Fibroblast of peridontal ligament (primary cell): ENCODE measurements around the gene EDARADD.
A peak's percentile ranks its signal among the peaks of the same experiment; 100 is the strongest.

Source experiments
- DNase-seq: peaks from one replicate; pipeline ENCODE4 v3.0.0-alpha.2; 2010; ENCODE audit errors: extremely low read depth

Gene EDARADD

DNA sequence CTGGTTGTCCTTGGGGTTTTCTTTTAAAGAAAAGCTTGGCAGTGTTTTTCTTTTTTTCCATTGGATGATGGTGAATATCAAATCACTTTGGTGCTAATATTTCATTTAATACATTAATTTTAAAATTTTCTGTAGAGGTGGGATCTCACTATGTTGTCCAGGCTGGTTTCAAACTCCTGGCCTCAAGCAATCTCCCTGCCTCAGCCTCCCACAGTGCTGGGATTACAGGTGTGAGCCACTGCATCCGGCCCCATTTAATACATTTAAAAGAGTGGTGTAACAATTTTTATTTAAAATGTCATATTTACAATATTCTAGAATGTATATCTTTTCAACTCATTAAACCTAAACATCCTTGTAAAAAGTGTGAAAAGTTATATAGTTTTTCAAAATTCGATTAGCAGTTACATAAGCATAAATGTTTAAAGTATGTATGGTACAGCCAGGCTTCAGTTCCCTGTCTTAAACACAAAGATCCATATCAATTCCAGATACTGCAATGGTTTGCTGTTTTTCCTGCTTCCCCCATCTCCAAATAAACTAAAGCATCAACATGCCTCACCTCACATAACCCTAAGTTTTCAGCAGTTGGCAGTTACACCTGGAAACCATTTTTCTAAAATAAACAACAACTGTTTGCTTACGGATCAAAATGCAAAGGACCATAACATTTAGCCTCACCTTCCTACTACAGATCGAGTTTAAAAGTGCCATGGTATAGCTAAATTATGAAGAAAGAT, 120.8 kb downstream of the EDARADD start:
- DNase-seq, result no peak

DNA sequence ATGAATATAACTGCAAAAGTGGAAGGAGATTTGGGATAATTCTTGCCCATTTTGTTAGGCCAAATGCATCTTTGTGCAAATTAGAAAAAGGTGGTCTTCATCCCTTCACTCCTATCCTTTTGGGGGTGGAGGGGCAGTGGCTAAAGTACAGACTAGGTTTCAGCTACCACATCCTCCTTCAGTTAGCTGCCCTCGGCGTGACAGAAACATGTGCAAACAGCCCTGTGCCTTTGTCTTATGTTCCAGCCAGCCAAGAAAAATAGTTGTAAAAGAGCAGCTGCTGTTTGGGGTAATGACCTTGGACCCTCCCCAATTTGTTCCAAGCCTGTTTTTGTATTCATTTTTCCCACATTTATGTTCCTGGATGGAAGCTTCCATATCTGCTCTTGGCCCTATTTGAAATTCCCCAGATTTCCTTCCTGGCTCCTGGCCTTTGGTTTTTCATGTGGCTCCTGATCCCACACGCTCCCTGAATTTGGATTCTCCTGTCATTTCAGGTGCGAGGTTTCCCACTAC, 121.4 kb downstream of the EDARADD start:
- DNase-seq, result no peak

DNA sequence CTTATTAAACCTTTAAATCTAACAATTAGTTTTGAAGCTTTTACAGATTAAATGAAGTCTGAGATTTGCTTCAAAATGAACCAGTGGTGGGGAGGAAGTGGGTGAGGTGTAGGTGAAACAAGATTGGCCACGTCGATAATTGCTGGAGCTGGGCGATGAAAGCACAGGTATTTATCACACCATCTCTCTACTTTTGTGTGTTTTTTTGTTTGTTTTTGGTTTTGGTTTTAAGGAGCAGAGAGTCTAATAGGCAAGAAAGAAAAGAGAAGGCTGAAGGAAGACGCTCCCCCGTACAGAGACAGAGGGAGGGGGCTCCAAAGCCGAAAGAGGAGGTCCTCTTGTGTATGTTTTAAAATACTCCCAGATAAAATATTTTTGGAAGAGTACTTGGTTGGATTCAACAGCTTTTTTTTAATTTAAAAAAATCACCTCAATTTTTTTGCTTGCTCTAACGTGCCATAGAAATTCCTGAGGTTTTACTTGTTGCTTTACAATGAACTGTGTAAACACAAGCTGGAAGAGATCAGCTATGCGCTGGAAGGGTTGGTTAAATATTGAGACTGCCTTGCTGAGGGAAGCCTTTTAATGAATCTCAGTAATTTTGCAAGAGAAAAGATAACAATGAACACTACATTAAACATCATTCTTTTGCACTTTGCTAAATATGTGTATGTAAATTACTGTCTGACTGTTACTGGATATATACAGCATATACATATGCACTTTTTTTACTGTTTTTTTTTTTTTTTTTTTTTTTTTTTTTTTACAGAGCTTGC, 123.0 kb downstream of the EDARADD start:
- peak; percentile 83 for DNase-seq

DNA sequence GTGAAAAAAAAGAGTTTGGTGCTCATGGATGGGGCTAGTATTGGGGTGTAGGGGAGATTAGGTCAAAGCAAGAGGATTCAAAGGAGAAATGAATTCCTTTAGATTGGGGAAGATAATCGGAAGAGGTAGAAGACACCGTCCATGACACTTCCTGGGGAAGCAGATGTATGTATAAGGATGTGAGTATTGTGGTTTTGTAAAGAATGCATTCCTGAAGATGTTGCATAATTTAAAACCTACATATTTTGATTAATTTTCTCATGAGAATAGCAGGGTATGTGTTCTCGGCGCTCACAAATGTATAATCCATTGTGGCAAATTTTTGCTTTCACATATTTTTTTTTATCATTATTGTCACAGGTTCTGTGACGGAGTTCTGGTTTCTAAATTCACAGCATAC, 124.2 kb downstream of the EDARADD start:
- DNase-seq, result no peak

DNA sequence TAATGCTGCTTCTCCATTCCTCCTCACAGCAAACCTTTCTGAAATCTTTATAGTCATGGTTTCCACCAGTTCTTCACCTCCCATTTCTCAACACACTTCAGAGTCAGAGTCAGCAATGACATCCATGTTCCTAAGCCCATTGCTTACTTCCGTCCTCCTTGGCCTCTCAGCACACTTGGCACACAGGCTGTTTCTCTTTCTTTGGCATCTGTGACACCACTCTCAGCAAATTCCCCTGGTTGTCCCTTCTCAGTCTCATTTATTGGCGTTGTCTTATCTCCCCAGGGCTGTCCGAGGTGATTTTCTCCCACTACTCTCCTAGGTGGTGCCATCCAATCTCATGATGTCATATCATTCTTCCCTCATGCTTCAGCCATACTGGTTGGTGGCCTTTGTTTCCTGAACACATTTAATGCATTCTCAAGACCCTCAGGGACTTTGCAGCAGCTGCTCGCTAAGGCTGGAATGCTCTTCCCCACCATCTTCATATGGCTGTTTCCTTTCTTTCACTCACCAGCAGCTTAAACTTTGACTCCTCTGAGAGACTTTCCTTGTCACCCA, 126.4 kb downstream of the EDARADD start:
- no peak for DNase-seq

DNA sequence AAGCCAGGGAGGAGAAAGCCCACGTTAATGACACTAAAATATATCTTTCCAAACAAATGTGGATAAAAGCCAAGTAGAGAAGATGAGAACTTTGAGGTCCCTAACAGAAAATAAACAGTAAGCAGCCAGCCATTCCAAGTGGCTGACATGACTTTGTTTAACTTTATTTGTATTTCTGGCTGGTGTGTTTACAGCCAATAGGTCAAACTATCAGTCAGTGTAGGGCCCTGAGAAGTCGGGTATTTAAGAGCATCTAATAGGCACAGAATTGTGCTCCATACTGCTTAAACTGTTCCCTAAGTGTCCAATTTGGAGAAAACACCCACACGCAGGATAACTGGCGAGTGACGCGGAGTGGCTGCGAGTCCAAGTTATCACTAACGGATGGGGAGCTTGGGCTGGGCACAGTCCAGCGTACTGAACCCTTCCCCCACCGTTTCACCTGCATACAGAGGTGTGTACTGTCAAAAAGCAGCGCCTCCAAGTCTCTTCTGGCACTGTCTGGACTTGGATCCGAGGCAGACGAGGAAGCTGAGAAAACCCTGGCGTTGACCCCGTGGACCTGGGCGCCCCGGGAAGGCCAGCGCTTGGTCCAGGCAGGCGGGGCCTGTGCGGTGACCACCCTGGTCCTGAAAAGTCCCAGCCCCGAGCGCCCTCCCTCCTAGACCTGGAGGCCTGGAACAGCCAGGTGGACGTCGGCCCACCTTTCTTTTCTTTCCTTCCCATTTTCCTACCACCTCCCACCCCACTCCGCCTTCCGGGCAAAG, 129.0 kb downstream of the EDARADD start:
- no peak for DNase-seq

DNA sequence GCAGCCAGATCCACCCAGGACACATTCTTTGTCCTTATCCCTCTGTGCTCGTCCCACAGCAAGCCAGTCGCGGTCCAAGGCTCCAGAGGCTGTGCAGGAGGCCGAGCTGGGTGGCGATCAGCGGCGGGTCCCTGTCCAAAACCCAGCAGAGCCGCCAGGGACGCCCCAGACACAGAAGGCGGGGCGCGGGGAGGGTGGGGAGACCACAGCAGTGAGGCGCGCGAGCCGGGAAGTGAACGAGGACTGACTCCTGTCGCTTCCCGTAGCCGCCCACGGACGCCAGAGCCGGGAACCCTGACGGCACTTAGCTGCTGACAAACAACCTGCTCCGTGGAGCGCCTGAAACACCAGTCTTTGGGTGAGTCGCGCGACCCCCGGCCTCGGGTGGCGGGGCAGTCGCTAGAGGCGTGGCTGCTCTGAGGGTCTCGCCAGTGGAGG, 129.6 kb downstream of the EDARADD start, which contains the start of gene LGALS8:
Gene LGALS8, plus strand, starts transcription at position 279 of the 438 bp plus-strand sequence. CDS start 2,089 bp downstream, outside the sequence.
- peak; percentile 78 for DNase-seq

DNA sequence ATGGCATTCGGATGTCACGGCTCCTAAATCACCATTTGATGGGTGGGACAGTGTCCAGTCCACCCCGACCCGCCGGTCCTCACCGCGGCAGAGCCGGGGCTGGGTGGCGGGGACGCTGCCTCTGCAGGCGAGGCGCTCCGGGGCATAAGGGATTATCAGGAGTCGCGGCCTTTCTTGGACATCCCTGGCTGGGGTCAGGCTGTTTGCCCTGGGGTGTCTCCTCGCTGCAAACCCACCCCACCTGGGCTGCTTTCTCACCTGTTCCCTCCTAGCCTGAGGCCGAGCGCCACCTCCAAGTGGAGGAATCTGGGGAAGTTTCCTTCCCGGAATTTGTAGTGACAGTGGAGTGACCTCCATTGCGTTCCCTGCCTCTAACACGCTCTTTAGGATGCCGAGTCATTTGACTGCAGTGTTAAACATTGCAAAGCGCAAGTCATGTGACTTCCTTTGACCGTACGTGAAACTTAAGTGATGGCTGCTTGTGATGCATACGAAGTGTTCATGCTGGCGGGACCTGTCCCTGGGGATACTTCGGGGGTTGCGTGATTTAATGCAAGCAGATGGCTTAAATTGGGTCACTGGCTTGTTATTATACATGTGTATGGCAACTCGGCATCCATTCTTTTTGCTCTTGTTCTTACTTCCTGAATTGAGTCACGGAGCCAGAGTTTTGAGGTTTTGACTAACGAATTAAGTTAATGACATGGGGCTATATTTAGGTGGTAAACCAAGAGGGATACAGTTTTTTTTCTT, 130.2 kb downstream of the EDARADD start:
- DNase-seq, result peak; percentile 89

DNA sequence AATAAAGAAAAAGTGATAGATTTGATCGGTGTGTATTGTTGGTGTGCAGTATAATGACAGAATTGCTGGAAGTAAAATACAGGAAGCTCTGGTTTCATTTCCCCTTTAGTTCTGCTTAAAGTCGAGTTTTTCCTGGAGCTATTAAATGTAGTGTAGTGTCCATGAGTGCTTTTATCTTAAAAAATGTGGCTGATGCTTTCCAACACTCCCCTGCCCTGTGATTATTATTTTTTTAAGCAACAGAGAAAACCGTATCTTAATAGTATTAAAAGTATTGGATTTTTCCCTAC, 130.8 kb downstream of the EDARADD start:
- no peak for DNase-seq

DNA sequence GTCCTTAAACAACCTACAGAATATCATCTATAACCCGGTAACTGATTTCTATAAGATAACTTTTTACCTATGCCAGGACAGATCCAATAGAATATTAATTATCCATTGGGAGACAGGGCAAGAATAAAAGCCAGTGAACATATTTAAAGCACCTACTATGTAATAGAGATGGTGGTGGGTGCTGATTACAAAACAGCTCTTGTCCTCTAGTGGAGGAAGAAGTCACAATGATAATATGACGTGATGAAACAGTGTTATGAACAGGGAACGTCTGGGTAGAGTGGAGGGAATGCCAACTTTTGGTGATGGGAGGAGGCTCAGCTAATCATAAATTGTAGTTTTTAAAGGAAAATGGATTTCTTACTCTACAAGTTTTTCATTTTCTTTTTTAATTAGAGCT, 132.0 kb downstream of the EDARADD start:
- no peak for DNase-seq

DNA sequence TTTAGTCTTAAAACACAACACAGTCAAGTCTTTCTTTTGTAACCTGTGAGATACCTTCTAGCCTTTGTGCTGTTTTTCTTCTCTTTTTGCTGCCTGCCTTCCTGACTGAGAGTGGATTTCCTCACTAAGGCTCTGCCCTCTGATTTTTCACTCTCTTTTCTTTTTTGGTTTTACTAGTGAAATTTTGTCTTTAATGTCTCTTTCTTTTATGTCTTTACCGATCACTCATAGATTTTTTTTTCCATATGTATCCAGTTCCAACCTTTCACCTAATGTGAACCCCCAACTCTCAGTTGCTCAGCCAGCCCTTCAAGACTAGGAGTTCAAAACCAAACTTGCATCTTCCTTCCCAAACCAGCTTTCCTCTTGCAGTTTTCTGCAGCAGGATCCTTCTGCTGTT, 136.2 kb downstream of the EDARADD start:
- no peak for DNase-seq

DNA sequence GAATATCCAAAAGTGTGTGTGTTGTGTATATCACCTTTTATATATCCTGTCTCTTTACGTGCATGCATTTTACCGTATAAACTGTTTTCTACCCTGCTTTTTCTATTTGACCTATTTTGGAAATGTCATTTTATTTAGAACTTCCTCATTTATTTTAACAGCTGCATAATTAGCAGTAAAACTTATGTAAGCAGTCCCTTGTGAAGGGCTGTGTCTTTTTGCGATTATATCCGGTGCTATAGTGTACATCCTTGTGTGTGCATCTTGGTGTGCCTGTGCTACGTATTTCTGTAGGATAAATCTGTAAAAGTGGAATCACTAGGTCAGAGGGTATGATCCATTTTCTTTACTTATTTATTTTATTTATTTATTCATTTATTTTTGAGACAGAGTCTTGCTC, 136.9 kb downstream of the EDARADD start:
- DNase-seq, result no peak

DNA sequence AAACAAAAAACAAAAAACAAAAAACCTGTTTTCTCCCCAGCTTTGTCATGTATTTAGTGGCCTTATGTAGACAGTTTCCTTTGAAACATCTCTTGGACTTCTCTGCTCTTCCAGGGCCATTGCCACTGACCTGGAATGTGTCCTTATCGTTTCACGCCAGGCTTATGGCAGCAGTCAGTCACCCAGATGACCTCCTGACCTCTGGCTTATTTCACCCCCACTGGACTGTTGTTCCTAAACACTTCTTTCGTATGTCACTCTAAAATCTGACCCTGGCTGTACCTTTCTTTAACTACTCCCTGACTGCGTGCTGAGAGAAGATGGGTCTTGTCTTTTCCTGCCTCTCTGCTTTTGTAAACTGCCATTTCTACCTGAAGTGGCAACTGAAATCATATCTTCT, 138.8 kb downstream of the EDARADD start:
- no peak for DNase-seq

DNA sequence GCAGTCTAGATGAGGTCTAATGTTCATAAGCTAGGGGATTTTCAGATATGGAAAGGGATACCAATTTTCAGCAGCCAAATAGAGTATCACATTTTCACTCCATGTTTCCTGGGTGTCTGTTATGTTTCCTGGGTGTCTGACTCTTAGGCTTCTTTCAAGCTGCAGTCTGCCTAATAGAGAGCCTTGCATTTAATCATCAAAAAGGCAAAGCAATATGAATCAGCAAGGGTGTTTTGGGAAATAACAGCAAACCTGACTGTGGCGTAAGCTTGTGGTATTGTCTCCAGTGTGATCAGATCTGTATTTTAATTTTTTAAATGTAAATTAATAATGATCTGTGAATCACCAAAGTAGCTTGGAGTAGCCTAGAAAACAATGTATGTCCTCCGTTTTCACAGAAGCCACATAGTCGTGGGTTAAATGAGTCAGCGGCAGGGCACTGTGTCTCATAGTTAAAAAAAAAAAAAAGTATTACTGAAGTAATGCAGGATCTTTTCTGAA, 140.1 kb downstream of the EDARADD start:
- DNase-seq, result peak; percentile 60
